K562 (cell line): ENCODE measurements around the gene TBC1D9. TPM values are rescaled to one million over a fixed set of nuclear protein-coding genes. Genes with fewer than 3 reads are reported as not detected.

ENCODE experiments used
- ATAC-seq: fragments of 200-7000 bp; cut with Tn5 transposase; 3 replicates; pipeline ENCODE4 v1.9.1; 2020; ENCODE audit warnings: moderate library complexity
- BruUV-seq: library from RNA; stranded (reverse); fragments of 400-500 nt; replicated peaks from 2 replicates; lab custom pipeline; 2021; lab: Mats Ljungman, UMichigan
- CTCF ChIA-PET: fragments of 300-600 bp; formaldehyde crosslinking; extraction: SDS; loops from one replicate; lab custom pipeline; 2021; ENCODE audit warnings: low intra/inter-chr PET ratio; lab: Yijun Ruan, JAX
- POLR2A ChIA-PET: fragments of 300-600, 350-650 bp; sonication (Branson Sonifier 250); formaldehyde crosslinking; extraction: SDS; loops from one replicate; lab custom pipeline; 2021; ENCODE audit warnings: antibody characterized with exemption, inconsistent platforms; lab: Yijun Ruan, JAX
- DNase-seq, 4 experiments: peaks; one replicate each; pipeline versions ENCODE4 v3.0.0 to v3.0.0-alpha.2; 2011 to 2018; ENCODE audit warnings: low spot score in 3 of 4, mixed read lengths in 3 of 4; ENCODE audit errors: extremely low read depth in 1 of 4
- FAIRE-seq: peaks from 2 replicates; lab custom pipeline; 2011; peaks lifted over from hg19 to GRCh38; lab: Jason Lieb, UNC
- H2AFZ ChIP-seq: 2 replicates; pipeline ENCODE4 v1.6.0; 2011; ENCODE audit warnings: low read depth, low read length, control low read depth, inconsistent platforms
- H3K27ac ChIP-seq: fragments of 200-600 bp; 3 replicates; pipeline ENCODE4 v1.8.0; 2011; ENCODE audit warnings: low read depth, mild to moderate bottlenecking, control low read depth, inconsistent platforms, low read length, moderate library complexity, mixed read lengths; ENCODE audit errors: extremely low read depth
- H3K27me3 ChIP-seq, 2 experiments: fragments of 300-600 bp in 1 of 2; 2 replicates in 1 of 2; 3 replicates in 1 of 2; pipeline versions ENCODE4 v1.6.0 to v1.8.0; 2011; ENCODE audit warnings: inconsistent platforms in 2 of 2, low read length in 2 of 2, mild to moderate bottlenecking in 1 of 2, mixed read lengths in 1 of 2, moderate library complexity in 1 of 2; ENCODE audit not compliant: control insufficient read depth in 2 of 2, insufficient read depth in 2 of 2
- H3K36me3 ChIP-seq: fragments of 300-600 bp; 3 replicates; pipeline ENCODE4 v1.8.0; 2011; ENCODE audit warnings: mild to moderate bottlenecking, low read length, inconsistent platforms; ENCODE audit not compliant: control insufficient read depth, insufficient read depth
- H3K4me1 ChIP-seq, 2 experiments: fragments of 200-600 bp in 1 of 2; replicated peaks in 1 of 2; 2 replicates in 1 of 2; 3 replicates in 1 of 2; pipeline versions ENCODE4 v1.5.1 to v1.8.0; 2011; ENCODE audit warnings: inconsistent platforms in 2 of 2, low read length in 2 of 2, mild to moderate bottlenecking in 1 of 2, mixed read lengths in 1 of 2, moderate library complexity in 1 of 2; ENCODE audit not compliant: control insufficient read depth in 2 of 2, insufficient read depth in 2 of 2
- H3K4me2 ChIP-seq: 2 replicates; pipeline ENCODE4 v1.6.1; 2011; ENCODE audit warnings: low read length, control low read depth, inconsistent platforms, mixed read lengths; ENCODE audit not compliant: insufficient read depth
- H3K4me3 ChIP-seq: fragments of 200-600 bp; sonication (generic), shearing (Covaris generic); 2 replicates; pipeline ENCODE4 v1.5.1; 2016; ENCODE audit warnings: control low read depth, inconsistent platforms
- H3K79me2 ChIP-seq: fragments of 200-600 bp; 3 replicates; pipeline ENCODE4 v1.8.0; 2011; ENCODE audit warnings: low read length, inconsistent platforms; ENCODE audit not compliant: control insufficient read depth, insufficient read depth
- H3K9ac ChIP-seq, 2 experiments: 2 replicates each; pipeline versions ENCODE4 v1.6.0 to v1.6.1; 2011; ENCODE audit warnings: low read depth in 2 of 2, low read length in 2 of 2, control low read depth in 1 of 2, inconsistent platforms in 1 of 2, mild to moderate bottlenecking in 1 of 2, mixed read lengths in 1 of 2; ENCODE audit not compliant: insufficient read depth in 1 of 2
- H3K9me1 ChIP-seq: one replicate; pipeline ENCODE4 v1.6.0; 2011; ENCODE audit warnings: inconsistent platforms, mild to moderate bottlenecking, low read length, moderate library complexity; ENCODE audit not compliant: control insufficient read depth, insufficient read depth
- H3K9me3 ChIP-seq: replicated peaks from 2 replicates; pipeline ENCODE4 v1.5.1; 2011; ENCODE audit warnings: low read depth, low read length, inconsistent platforms; ENCODE audit not compliant: control insufficient read depth, insufficient read depth
- H4K20me1 ChIP-seq: replicated peaks from 2 replicates; pipeline ENCODE4 v1.6.1; 2011; ENCODE audit warnings: low read length, inconsistent platforms, mixed read lengths; ENCODE audit not compliant: control insufficient read depth, insufficient read depth
- ARNT ChIP-seq, 2 experiments: fragments of 450-650 bp; IDR thresholded peaks; 2 replicates each; pipeline ENCODE4 v1.6.1; 2016; ENCODE audit warnings: mild to moderate bottlenecking in 1 of 2
- CBX2 ChIP-seq: fragments of 200-600 bp; sonication (generic); IDR thresholded peaks from one replicate; pipeline ENCODE4 v1.6.1; 2012; ENCODE audit warnings: mild to moderate bottlenecking, low read length, inconsistent platforms; ENCODE audit not compliant: insufficient read depth, poor library complexity, severe bottlenecking
- CEBPB ChIP-seq: fragments of 450-650 bp; IDR thresholded peaks from 2 replicates; pipeline ENCODE4 v1.6.1; 2016; ENCODE audit warnings: missing genetic modification characterization, missing compliant biosample characterization
- COPS2 ChIP-seq: fragments of 450-650 bp; conservative IDR thresholded peaks from 2 replicates; pipeline ENCODE4 v1.6.1; 2016; ENCODE audit warnings: mild to moderate bottlenecking, moderate library complexity
- CUX1 ChIP-seq: fragments of 200-800 bp; sonication (Bioruptor generic); IDR thresholded peaks from 2 replicates; pipeline ENCODE4 v1.6.1; 2016; ENCODE audit warnings: missing genetic modification characterization, missing compliant biosample characterization
- LCOR ChIP-seq: sonication (generic); formaldehyde crosslinking; IDR thresholded peaks from 2 replicates; pipeline ENCODE4 v1.8.0; 2022; ENCODE audit warnings: mild to moderate bottlenecking, missing genetic modification reagents
- RB1 ChIP-seq: fragments of 450-650 bp; IDR thresholded peaks from 2 replicates; pipeline ENCODE4 v1.6.1; 2017; ENCODE audit warnings: low read depth, mild to moderate bottlenecking
- RERE ChIP-seq: sonication (generic); formaldehyde crosslinking; IDR thresholded peaks from 2 replicates; pipeline ENCODE4 v1.8.0; 2023; ENCODE audit warnings: missing genetic modification reagents, mild to moderate bottlenecking, borderline replicate concordance
- ZNF512 ChIP-seq: IDR thresholded peaks from 2 replicates; pipeline ENCODE4 v1.6.1; 2016; ENCODE audit warnings: missing genetic modification characterization, missing compliant biosample characterization
- ZNF589 ChIP-seq: fragments of 200-800 bp; sonication (Bioruptor generic); IDR thresholded peaks from 2 replicates; pipeline ENCODE4 v1.6.1; 2016; ENCODE audit warnings: low read depth, missing genetic modification characterization, missing compliant biosample characterization
- ZNF707 ChIP-seq: fragments of 250-450 bp; sonication (Bioruptor Pico); conservative IDR thresholded peaks from 2 replicates; pipeline ENCODE4 v1.8.0; 2022; ENCODE audit warnings: inconsistent platforms, mild to moderate bottlenecking, moderate library complexity
- WGBS: fragments of 100-300 bp; shearing (Covaris generic); methylation state at CpG from one replicate; pipeline ENCODE4 v1.1.6; 2016; ENCODE audit warnings: low coverage, mixed read lengths; ENCODE audit not compliant: insufficient coverage; ENCODE audit errors: missing lambda C conversion rate; 5-methylcytosine and 5-hydroxymethylcytosine counted together
- in situ Hi-C: fragments of 300-500 bp; cut with MboI; formaldehyde crosslinking; loops from 4 replicates; pipeline ENCODE4 v1.15.0; 2018; ENCODE audit warnings: inconsistent platforms, mixed read lengths
- intact Hi-C: fragments of 100-400 bp; cut with micrococcal nuclease; formaldehyde crosslinking; loops from 2 replicates; pipeline ENCODE4 v1.14.2; 2022
- polyA plus RNA-seq, 8 experiments: library from polyadenylated mRNA; depleted of rRNA in 4 of 8; stranded (reverse) in 5 of 8; unstranded in 3 of 8; fragments of >200 nt; fragmentation: Nextera tagmentation in 2 of 8; fragmentation: Illumina TruSeq in 1 of 8; extraction: Ambion mirVana in 2 of 8; extraction: Trizol in 1 of 8; gene quantifications; 2 replicates each; pipeline versions ENCODE4 v1.2.1 to v1.2.3, GENCODE V29; 2011 to 2014; ENCODE audit warnings: inconsistent platforms in 1 of 8, missing spikeins in 1 of 8
- total RNA-seq, 7 experiments: library from RNA; depleted of rRNA in 6 of 7; stranded (reverse); fragments of >200 nt in 6 of 7; fragmentation: Illumina TruSeq in 2 of 7; extraction: Trizol in 2 of 7; gene quantifications; 2 replicates each; pipeline versions ENCODE4 v1.2.1 to v1.2.3, GENCODE V29; 2011 to 2021; ENCODE audit warnings: low replicate concordance in 1 of 7

TBC1D9 gene
- total and polyA plus RNA-seq, 9 of the 15 experiments (the other 6 are each of a cell fraction or from before 2014, with no cell fraction given) = 0.13 TPM; not detected in 8

GRCh38 chr4:140762202-140762601 lies 6.0 kb upstream of the TBC1D9 start:
- H2AFZ ChIP-seq = no peak overlapping the region
- H3K27me3 ChIP-seq = peaks cover 0 to 8% of the 10 kb centered on the region in 2 experiments; a peak in 2 of 5 replicates
- H3K4me1 ChIP-seq = no peaks in the 10 kb centered on the region
- intact Hi-C loops (no loop called here), in situ Hi-C loops (no loop called here)
- H3K4me3 ChIP-seq = no peak overlapping the region
- ATAC-seq = no peak
- no peaks in the 10 kb centered on the region for H4K20me1 ChIP-seq
- H3K9ac ChIP-seq = no peak overlapping the region
- no peak for DNase-seq
- H3K27ac ChIP-seq = no peak overlapping the region
- CTCF ChIA-PET = no interaction called here
- H3K9me3 ChIP-seq = no peaks in the 10 kb centered on the region
- no peaks in the 10 kb centered on the region for H3K9me1 ChIP-seq
- no peak overlapping the region for H3K4me2 ChIP-seq
- FAIRE-seq = no peak
- no TSS peak for BruUV-seq
- 0% methylated on average over 3 of the region's 3 CpGs for WGBS
- no peaks in the 10 kb centered on the region for H3K36me3 ChIP-seq
- POLR2A ChIA-PET = no interaction called here
- no peaks in the 10 kb centered on the region for H3K79me2 ChIP-seq
- TF ChIP-seq RERE (CRISPR knock-in tag) (no peak), CEBPB (tag) (no peak), CBX2 (no peak), ZNF512 (tag) (no peak), CUX1 (CRISPR knock-in tag) (no peak), COPS2 (no peak), RB1 (no peak), LCOR (no peak), ARNT (IDR thresholded peaks at IDR 0.05) (no peak), ZNF707 (CRISPR knock-in tag) (no peak), ZNF589 (CRISPR knock-in tag) (no peak)
